HCT116 (cell line): ENCODE results near the gene ENTPD3. TPM values are rescaled to one million over a fixed set of nuclear protein-coding genes. Genes with fewer than 3 reads are reported as not detected.

Source experiments
- ATAC-seq: fragments of 200-7000 bp; cut with Tn5 transposase; 2 replicates; pipeline ENCODE4 v1.9.1; 2020; ENCODE audit warnings: mild to moderate bottlenecking, moderate library complexity
- BruUV-seq: library from RNA; stranded (reverse); fragments of 400-500 nt; replicated peaks from 2 replicates; lab custom pipeline; 2021; lab: Mats Ljungman, UMichigan
- CTCF ChIA-PET: fragments of 300-600 bp; sonication (Branson Sonifier 250); formaldehyde crosslinking; loops from one replicate; lab custom pipeline; 2021; ENCODE audit warnings: antibody characterized with exemption; lab: Charles Lee
- POLR2A ChIA-PET: fragments of 300-600, 350-600 bp; sonication (Branson Sonifier 250); formaldehyde crosslinking; loops from one replicate; lab custom pipeline; 2021; ENCODE audit warnings: antibody characterized with exemption; lab: Charles Lee
- RAD21 ChIA-PET, 2 experiments: fragments of 300-600 bp; sonication (Branson Sonifier 250); formaldehyde crosslinking; loops; one replicate each; lab custom pipeline; 2023; ENCODE audit warnings: low total read pairs in 2 of 2; ENCODE audit not compliant: uncharacterized antibody in 2 of 2, unreplicated experiment in 2 of 2, low non-redundant PET in 1 of 2; lab: Charles Lee
- DNase-seq: peaks from one replicate; pipeline ENCODE4 v3.0.0-alpha.2; 2010; ENCODE audit warnings: low read depth, low spot score
- H2AFZ ChIP-seq: fragments of 200-600 bp; shearing (Covaris generic), sonication (generic); 2 replicates; pipeline ENCODE4 v1.6.1; 2017; ENCODE audit warnings: low read depth, mixed run types, mixed read lengths, antibody characterized with exemption, low read length; ENCODE audit not compliant: poor library complexity, severe bottlenecking
- H3K27ac ChIP-seq: 2 replicates; pipeline ENCODE4 v1.5.1; 2012; ENCODE audit warnings: low read depth, low read length
- H3K27me3 ChIP-seq: fragments of 200-600 bp; sonication (generic); 2 replicates; pipeline ENCODE4 v1.6.1; 2016; ENCODE audit warnings: mixed run types, low read length, mixed read lengths; ENCODE audit not compliant: insufficient read depth
- H3K36me3 ChIP-seq, 2 experiments: fragments of 200-500 bp in 1 of 2; fragments of 200-600 bp in 1 of 2; sonication (Bioruptor generic) in 1 of 2; sonication (generic) in 1 of 2; 2 replicates each; pipeline versions ENCODE4 v1.5.1 to v1.6.1; 2014 to 2016; ENCODE audit warnings: low read length in 2 of 2, inconsistent platforms in 1 of 2, mixed read lengths in 1 of 2, mixed run types in 1 of 2; ENCODE audit not compliant: insufficient read depth in 2 of 2, control insufficient read depth in 1 of 2
- H3K4me1 ChIP-seq, 2 experiments: fragments of 200-600 bp in 1 of 2; sonication (generic) in 1 of 2; 2 replicates each; pipeline versions ENCODE4 v1.5.1 to v1.6.1; 2012 to 2017; ENCODE audit warnings: low read length in 2 of 2, inconsistent platforms in 1 of 2, mild to moderate bottlenecking in 1 of 2, mixed read lengths in 1 of 2, mixed run types in 1 of 2, moderate library complexity in 1 of 2; ENCODE audit not compliant: insufficient read depth in 2 of 2, control insufficient read depth in 1 of 2
- H3K4me2 ChIP-seq: fragments of 200-600 bp; sonication (generic); 2 replicates; pipeline ENCODE4 v1.6.1; 2017; ENCODE audit warnings: mixed run types, low read length, mixed read lengths
- H3K4me3 ChIP-seq, 2 experiments: fragments of 200-600 bp in 1 of 2; sonication (generic) in 1 of 2; replicated peaks in 1 of 2; 2 replicates each; pipeline ENCODE4 v1.5.1; 2011 to 2016; ENCODE audit warnings: low read length in 2 of 2, control low read depth in 1 of 2, low read depth in 1 of 2, mild to moderate bottlenecking in 1 of 2, mixed read lengths in 1 of 2, mixed run types in 1 of 2
- H3K79me2 ChIP-seq: fragments of 200-600 bp; sonication (generic); 2 replicates; pipeline ENCODE4 v1.6.1; 2017; ENCODE audit warnings: mild to moderate bottlenecking, mixed run types, low read length, moderate library complexity, mixed read lengths; ENCODE audit not compliant: insufficient read depth
- H3K9ac ChIP-seq: fragments of 200-600 bp; sonication (generic); 2 replicates; pipeline ENCODE4 v1.6.1; 2016; ENCODE audit warnings: low read length, mixed read lengths
- H3K9me2 ChIP-seq: fragments of 200-600 bp; sonication (generic), shearing (Covaris generic); 2 replicates; pipeline ENCODE4 v1.6.1; 2017; ENCODE audit warnings: mixed run types, mild to moderate bottlenecking, moderate library complexity; ENCODE audit not compliant: insufficient read depth
- H3K9me3 ChIP-seq, 2 experiments: fragments of 200-500 bp in 1 of 2; fragments of 200-600 bp in 1 of 2; sonication (Bioruptor generic) in 1 of 2; sonication (generic) in 1 of 2; 2 replicates each; pipeline ENCODE4 v1.6.1; 2014 to 2017; ENCODE audit warnings: low read length in 2 of 2, mixed read lengths in 2 of 2, inconsistent platforms in 1 of 2, low read depth in 1 of 2, mild to moderate bottlenecking in 1 of 2, mixed run types in 1 of 2, moderate library complexity in 1 of 2; ENCODE audit not compliant: control insufficient read depth in 1 of 2, insufficient read depth in 1 of 2
- H4K20me1 ChIP-seq: fragments of 200-600 bp; sonication (generic), shearing (Covaris generic); 2 replicates; pipeline ENCODE4 v1.6.1; 2017; ENCODE audit warnings: mixed run types, mild to moderate bottlenecking, moderate library complexity; ENCODE audit not compliant: insufficient read depth
- CBX3 ChIP-seq: IDR thresholded peaks from 2 replicates; pipeline ENCODE4 v1.6.1; 2012; ENCODE audit warnings: low read depth
- CTCF ChIP-seq, 3 experiments: fragments of 200-600 bp in 1 of 3; sonication (generic) in 1 of 3; IDR thresholded peaks in 2 of 3; conservative IDR thresholded peaks in 1 of 3; 2 replicates each; pipeline ENCODE4 v1.5.1; 2012 to 2017; ENCODE audit warnings: low read depth in 2 of 3, low read length in 2 of 3, antibody characterized with exemption in 1 of 3, borderline replicate concordance in 1 of 3, control low read depth in 1 of 3, mild to moderate bottlenecking in 1 of 3, mixed read lengths in 1 of 3, mixed run types in 1 of 3, moderate library complexity in 1 of 3; ENCODE audit not compliant: insufficient read depth in 1 of 3
- EGR1 ChIP-seq: IDR thresholded peaks from 2 replicates; pipeline ENCODE4 v1.6.1; 2012; ENCODE audit warnings: low read depth
- ELF1 ChIP-seq: IDR thresholded peaks from 2 replicates; pipeline ENCODE4 v1.6.1; 2012; ENCODE audit warnings: low read depth, borderline replicate concordance
- EZH2 ChIP-seq: fragments of 200-600 bp; sonication (generic); IDR thresholded peaks from 2 replicates; pipeline ENCODE4 v1.6.1; 2017; ENCODE audit warnings: antibody characterized with exemption, mixed run types
- EZH2phosphoT487 ChIP-seq: fragments of 200-600 bp; IDR thresholded peaks from 2 replicates; pipeline ENCODE4 v1.6.1; 2018; ENCODE audit warnings: antibody characterized with exemption, borderline replicate concordance
- POLR2A ChIP-seq: IDR thresholded peaks from 2 replicates; pipeline ENCODE4 v1.7.0; 2011; ENCODE audit warnings: borderline replicate concordance; ENCODE audit not compliant: insufficient read depth, insufficient read length; ENCODE audit errors: extremely low read depth
- SRF ChIP-seq: IDR thresholded peaks from 2 replicates; pipeline ENCODE4 v1.6.1; 2012; ENCODE audit warnings: low read depth
- TCF7L2 ChIP-seq: IDR thresholded peaks from 2 replicates; pipeline ENCODE4 v1.7.0; 2011; ENCODE audit warnings: borderline replicate concordance, inconsistent platforms; ENCODE audit not compliant: insufficient read depth, insufficient read length; ENCODE audit errors: extremely low read depth
- ZBTB33 ChIP-seq: IDR thresholded peaks from 2 replicates; pipeline ENCODE4 v1.6.1; 2011; ENCODE audit warnings: mild to moderate bottlenecking, low read length, moderate library complexity; ENCODE audit not compliant: insufficient replicate concordance; ENCODE audit errors: extremely low read depth
- ZFX ChIP-seq: fragments of 450-650 bp; IDR thresholded peaks from 2 replicates; pipeline ENCODE4 v1.6.1; 2017
- ZNF274 ChIP-seq: fragments of 200-500 bp; sonication (Bioruptor generic); IDR thresholded peaks from 2 replicates; pipeline ENCODE4 v1.6.1; 2014; ENCODE audit warnings: mild to moderate bottlenecking, low read depth, low read length, inconsistent platforms
- intact Hi-C: fragments of 100-400 bp; cut with micrococcal nuclease; formaldehyde crosslinking; loops from 2 replicates; pipeline ENCODE4 v1.10.0; 2022
- total RNA-seq: library from RNA; stranded (reverse); gene quantifications from one replicate; pipeline ENCODE4 v1.2.1, GENCODE V29; 2021; ENCODE audit not compliant: unreplicated experiment

ENTPD3 gene
- total RNA-seq, 1 experiment from 2014 or later: not detected

GRCh38 chr3:40386213-40386612 lies 771 bp upstream of the ENTPD3 start:
- DNase-seq (no peak), ATAC-seq (no peak)
- peaks cover 0 to 9% of the 10 kb centered on the region in 2 experiments; a peak in 1 of 4 replicates for H3K4me1 ChIP-seq
- no peaks in the 10 kb centered on the region for H3K27me3 ChIP-seq
- no peak overlapping the region for H3K9ac ChIP-seq
- H3K27ac ChIP-seq: no peak overlapping the region
- no peak overlapping the region for H3K4me3 ChIP-seq
- H3K36me3 ChIP-seq: no peaks in the 10 kb centered on the region
- no peak for TF ChIP-seq EGR1
- TF ChIP-seq ELF1: no peak
- no peak for TF ChIP-seq ZNF274
- no peak for TF ChIP-seq POLR2A
- no peak for TF ChIP-seq CBX3
- no peak for TF ChIP-seq TCF7L2
- no peak for TF ChIP-seq ZFX
- TF ChIP-seq EZH2phosphoT487: no peak
- TF ChIP-seq CTCF (IDR thresholded peaks at IDR 0.05 in 2 of 3, conservative IDR thresholded peaks at IDR 0.05 in 1 of 3; ENCODE audit: borderline replicate concordance in 1 of 3, insufficient read depth in 1 of 3, low read depth in 2 of 3, low read length in 2 of 3): no peak
- no peak for TF ChIP-seq EZH2
- TF ChIP-seq SRF: no peak
- no peak for TF ChIP-seq ZBTB33
- H2AFZ ChIP-seq: no peak overlapping the region
- no peak overlapping the region for H3K4me2 ChIP-seq
- no peaks in the 10 kb centered on the region for H3K9me3 ChIP-seq
- no peaks in the 10 kb centered on the region for H4K20me1 ChIP-seq
- no peaks in the 10 kb centered on the region for H3K79me2 ChIP-seq
- no peaks in the 10 kb centered on the region for H3K9me2 ChIP-seq
- CTCF ChIA-PET: no interaction called here
- POLR2A ChIA-PET: no interaction called here
- intact Hi-C loops: no loop called here
- RAD21 ChIA-PET: no interaction called here
- no TSS peak for BruUV-seq
